Urinary bladder (tissue), 4 donors: ENCODE results near the gene CELF2. TPM values are rescaled to one million over a fixed set of nuclear protein-coding genes. Genes with fewer than 3 reads are reported as not detected.

Experiments used
- DNase-seq: peaks from one replicate; pipeline ENCODE4 v3.0.0-alpha.2; 2015; ENCODE audit errors: extremely low spot score
- H3K27ac ChIP-seq: one replicate; pipeline ENCODE4 v1.5.1; 2013; ENCODE audit warnings: low read depth, mild to moderate bottlenecking, moderate library complexity
- H3K36me3 ChIP-seq: one replicate; pipeline ENCODE4 v1.6.1; 2013; ENCODE audit warnings: mild to moderate bottlenecking, moderate library complexity; ENCODE audit not compliant: insufficient read depth
- H3K4me1 ChIP-seq: one replicate; pipeline ENCODE4 v1.6.1; 2013; ENCODE audit warnings: mild to moderate bottlenecking, moderate library complexity; ENCODE audit not compliant: insufficient read depth
- H3K4me3 ChIP-seq: one replicate; pipeline ENCODE4 v1.5.1; 2013; ENCODE audit warnings: low read depth, low read length
- WGBS: extraction: QIAGEN DNeasy Blood & Tissue Kit; methylation state at CpG from one replicate; pipeline ENCODE4 v1.1.7; 2013; 5-methylcytosine and 5-hydroxymethylcytosine counted together
- polyA plus RNA-seq: library from polyadenylated mRNA; stranded (reverse); fragments of 200-250 nt; gene quantifications from one replicate; pipeline ENCODE4 v1.2.3, GENCODE V29; 2013
- total RNA-seq: library from RNA; depleted of rRNA; stranded (reverse); fragments of >200 nt; gene quantifications from one replicate; pipeline ENCODE4 v1.2.3, GENCODE V29; 2014
- donor health status: healthy with polysubstance abuse.
- donor health status: healthy.

The CELF2 gene
- total and polyA plus RNA-seq, 2 donors = 40.1 to 52.7 TPM

- Histone ChIP-seq H3K36me3 (no peaks in the 10 kb centered on the region), H3K4me1 (peaks cover 2% of the 10 kb centered on the region), H3K27ac (no peak overlapping the region), H3K4me3 (no peak overlapping the region)
- WGBS = 80% methylated on average over 2 of the region's 2 CpGs
- DNase-seq = no peak
Observed at GRCh38 chr10:11022213-11022612, 4.5 kb downstream of the CELF2 start.

- WGBS = 87% methylated on average over 10 of the region's 10 CpGs
- Histone ChIP-seq H3K4me3 (no peak overlapping the region), H3K36me3 (no peaks in the 10 kb centered on the region), H3K27ac (no peak overlapping the region), H3K4me1 (peaks cover under 1% of the 10 kb centered on the region)
- DNase-seq = no peak
Observed at GRCh38 chr10:11023009-11023953, 5.6 kb downstream of the CELF2 start.

- DNase-seq = no peak
- 95% methylated on average over 1 of the region's 1 CpG for WGBS
- no peaks in the 10 kb centered on the region for H3K36me3 ChIP-seq
- H3K27ac ChIP-seq = no peak overlapping the region
- no peaks in the 10 kb centered on the region for H3K4me1 ChIP-seq
- no peak overlapping the region for H3K4me3 ChIP-seq
Observed at GRCh38 chr10:11024596-11024995, 6.9 kb downstream of the CELF2 start.

GRCh38 chr10:11025978-11026377 lies 8.3 kb downstream of the CELF2 start:
- Histone ChIP-seq H3K4me1 (no peaks in the 10 kb centered on the region), H3K4me3 (no peak overlapping the region), H3K36me3 (no peaks in the 10 kb centered on the region), H3K27ac (no peak overlapping the region)
- no peak for DNase-seq
- 87% methylated on average over 7 of the region's 7 CpGs for WGBS

- Histone ChIP-seq H3K27ac (no peak overlapping the region), H3K4me1 (no peaks in the 10 kb centered on the region), H3K36me3 (peaks cover 1% of the 10 kb centered on the region), H3K4me3 (no peak overlapping the region)
- 88% methylated on average over 7 of the region's 7 CpGs for WGBS
- no peak for DNase-seq
Observed at GRCh38 chr10:11026773-11027172, 9.1 kb downstream of the CELF2 start.

GRCh38 chr10:11034762-11035161 lies 17.1 kb downstream of the CELF2 start:
- 83% methylated on average over 7 of the region's 7 CpGs for WGBS
- H3K36me3 ChIP-seq = peaks cover 2% of the 10 kb centered on the region
- H3K4me3 ChIP-seq = no peak overlapping the region
- H3K27ac ChIP-seq = no peak overlapping the region
- DNase-seq = no peak
- no peaks in the 10 kb centered on the region for H3K4me1 ChIP-seq

GRCh38 chr10:11035301-11035991 lies 17.8 kb downstream of the CELF2 start:
- no peak overlapping the region for H3K4me3 ChIP-seq
- peaks cover 2% of the 10 kb centered on the region for H3K36me3 ChIP-seq
- DNase-seq = no peak
- H3K4me1 ChIP-seq = no peaks in the 10 kb centered on the region
- WGBS = 54% methylated on average over 4 of the region's 4 CpGs
- no peak overlapping the region for H3K27ac ChIP-seq

GRCh38 chr10:11036424-11037011 lies 18.8 kb downstream of the CELF2 start:
- Histone ChIP-seq H3K4me3 (no peak overlapping the region), H3K4me1 (no peaks in the 10 kb centered on the region), H3K27ac (no peak overlapping the region), H3K36me3 (peaks cover 2% of the 10 kb centered on the region)
- WGBS = 93% methylated on average over 5 of the region's 5 CpGs
- no peak for DNase-seq

GRCh38 chr10:11037991-11038390 lies 20.3 kb downstream of the CELF2 start:
- no peaks in the 10 kb centered on the region for H3K4me1 ChIP-seq
- WGBS = 85% methylated on average over 4 of the region's 4 CpGs
- no peaks in the 10 kb centered on the region for H3K36me3 ChIP-seq
- H3K27ac ChIP-seq = no peak overlapping the region
- DNase-seq = no peak
- no peak overlapping the region for H3K4me3 ChIP-seq

- Histone ChIP-seq H3K4me1 (no peaks in the 10 kb centered on the region), H3K4me3 (no peak overlapping the region), H3K36me3 (no peaks in the 10 kb centered on the region), H3K27ac (no peak overlapping the region)
- DNase-seq = no peak
- 87% methylated on average over 4 of the region's 4 CpGs for WGBS
Observed at GRCh38 chr10:11042357-11042756, 24.7 kb downstream of the CELF2 start.

- 83% methylated on average over 4 of the region's 4 CpGs for WGBS
- no peak for DNase-seq
- Histone ChIP-seq H3K36me3 (no peaks in the 10 kb centered on the region), H3K27ac (no peak overlapping the region), H3K4me3 (no peak overlapping the region), H3K4me1 (no peaks in the 10 kb centered on the region)
Observed at GRCh38 chr10:11043039-11043438, 25.4 kb downstream of the CELF2 start.

GRCh38 chr10:11043446-11044127 lies 25.9 kb downstream of the CELF2 start:
- Histone ChIP-seq H3K36me3 (no peaks in the 10 kb centered on the region), H3K4me3 (no peak overlapping the region), H3K4me1 (no peaks in the 10 kb centered on the region), H3K27ac (no peak overlapping the region)
- DNase-seq = no peak
- WGBS = 94% methylated on average over 23 of the region's 23 CpGs

GRCh38 chr10:11045487-11045886 lies 27.8 kb downstream of the CELF2 start:
- Histone ChIP-seq H3K36me3 (no peaks in the 10 kb centered on the region), H3K4me3 (no peak overlapping the region), H3K27ac (no peak overlapping the region), H3K4me1 (no peaks in the 10 kb centered on the region)
- DNase-seq = no peak
- 93% methylated on average over 3 of the region's 3 CpGs for WGBS
